K562 (cell line): ENCODE measurements around the gene SUFU. TPM values are rescaled to one million over a fixed set of nuclear protein-coding genes. Genes with fewer than 3 reads are reported as not detected.

Source experiments
- ARID4B ChIP-seq: sonication (generic); formaldehyde crosslinking; IDR thresholded peaks from 2 replicates; pipeline ENCODE4 v1.8.0; 2022; ENCODE audit warnings: mild to moderate bottlenecking, missing genetic modification reagents
- ATF3 ChIP-seq, 2 experiments: fragments of 450-650 bp in 1 of 2; sonication (generic) in 1 of 2; formaldehyde crosslinking in 1 of 2; IDR thresholded peaks in 1 of 2; conservative IDR thresholded peaks in 1 of 2; 2 replicates each; pipeline versions ENCODE4 v1.6.1 to v1.8.1; 2016 to 2023; ENCODE audit warnings: mild to moderate bottlenecking in 2 of 2, moderate library complexity in 2 of 2, inconsistent platforms in 1 of 2, missing genetic modification reagents in 1 of 2
- BRF2 ChIP-seq: IDR thresholded peaks from 3 replicates; pipeline ENCODE4 v1.6.1; 2011; ENCODE audit warnings: borderline replicate concordance, mild to moderate bottlenecking; ENCODE audit not compliant: insufficient read length, insufficient read depth
- DPF2 ChIP-seq: fragments of 450-650 bp; IDR thresholded peaks from 2 replicates; pipeline ENCODE4 v1.6.1; 2016
- GATAD2A ChIP-seq: fragments of 450-650 bp; IDR thresholded peaks from 2 replicates; pipeline ENCODE4 v1.6.1; 2017
- HLTF ChIP-seq: fragments of 450-650 bp; IDR thresholded peaks from 2 replicates; pipeline ENCODE4 v1.6.1; 2016
- HNRNPK ChIP-seq: fragments of 200-400 bp; formaldehyde crosslinking; IDR thresholded peaks from one replicate; pipeline ENCODE4 v1.6.1; 2018; ENCODE audit warnings: mild to moderate bottlenecking, low read depth, low read length; ENCODE audit not compliant: poor library complexity, severe bottlenecking
- KAT7 ChIP-seq: sonication (generic); formaldehyde crosslinking; IDR thresholded peaks from 2 replicates; pipeline ENCODE4 v1.8.0; 2022; ENCODE audit warnings: missing genetic modification reagents, mild to moderate bottlenecking, borderline replicate concordance
- KAT8 ChIP-seq: fragments of 450-650 bp; IDR thresholded peaks from 2 replicates; pipeline ENCODE4 v1.6.1; 2016; ENCODE audit warnings: low read depth, mild to moderate bottlenecking
- MYC ChIP-seq, 2 experiments: fragments of 250-450 bp in 1 of 2; sonication (Bioruptor Pico) in 1 of 2; IDR thresholded peaks; 2 replicates each; pipeline versions ENCODE4 v1.5.1 to v1.6.1; 2012 to 2021; ENCODE audit warnings: low read depth in 2 of 2, borderline replicate concordance in 1 of 2, improper control_type of control experiment in 1 of 2, low read length in 1 of 2, mild to moderate bottlenecking in 1 of 2, moderate library complexity in 1 of 2
- PHF8 ChIP-seq: fragments of 200-600 bp; sonication (generic); IDR thresholded peaks from 2 replicates; pipeline ENCODE4 v1.6.1; 2012; ENCODE audit warnings: mixed run types, mild to moderate bottlenecking, inconsistent platforms, low read length, moderate library complexity, borderline replicate concordance
- PREB ChIP-seq: sonication (generic); formaldehyde crosslinking; IDR thresholded peaks from 2 replicates; pipeline ENCODE4 v1.8.1; 2023; ENCODE audit warnings: mild to moderate bottlenecking, missing genetic modification reagents
- TAF1 ChIP-seq: IDR thresholded peaks from 2 replicates; pipeline ENCODE4 v1.6.1; 2011; ENCODE audit warnings: mild to moderate bottlenecking, low read length, moderate library complexity; ENCODE audit not compliant: insufficient read depth, control insufficient read depth, severe bottlenecking; ENCODE audit errors: extremely low read depth
- U2AF1 ChIP-seq: fragments of 200-400 bp; formaldehyde crosslinking; optimal IDR thresholded peaks from 2 replicates; pipeline ENCODE3; 2017; ENCODE audit warnings: mild to moderate bottlenecking, low read depth, low read length, moderate library complexity
- ZFP1 ChIP-seq: fragments of 450-650 bp; formaldehyde crosslinking; IDR thresholded peaks from 2 replicates; pipeline ENCODE4 v1.4.0; 2020; ENCODE audit warnings: mild to moderate bottlenecking, mixed read lengths
- ZNF586 ChIP-seq: fragments of 450-650 bp; formaldehyde crosslinking; conservative IDR thresholded peaks from 2 replicates; pipeline ENCODE4 v1.4.0; 2020; ENCODE audit warnings: mild to moderate bottlenecking, moderate library complexity
- ZNF644 ChIP-seq: fragments of 200-800 bp; sonication (Bioruptor generic); IDR thresholded peaks from 2 replicates; pipeline ENCODE4 v1.6.1; 2016; ENCODE audit warnings: low read depth, missing genetic modification characterization, missing compliant biosample characterization
- polyA plus RNA-seq, 8 experiments: library from polyadenylated mRNA; depleted of rRNA in 4 of 8; stranded (reverse) in 5 of 8; unstranded in 3 of 8; fragments of >200 nt; fragmentation: Nextera tagmentation in 2 of 8; fragmentation: Illumina TruSeq in 1 of 8; extraction: Ambion mirVana in 2 of 8; extraction: Trizol in 1 of 8; gene quantifications; 2 replicates each; pipeline versions ENCODE4 v1.2.1 to v1.2.3, GENCODE V29; 2011 to 2014; ENCODE audit warnings: inconsistent platforms in 1 of 8, missing spikeins in 1 of 8
- total RNA-seq, 7 experiments: library from RNA; depleted of rRNA in 6 of 7; stranded (reverse); fragments of >200 nt in 6 of 7; fragmentation: Illumina TruSeq in 2 of 7; extraction: Trizol in 2 of 7; gene quantifications; 2 replicates each; pipeline versions ENCODE4 v1.2.1 to v1.2.3, GENCODE V29; 2011 to 2021; ENCODE audit warnings: low replicate concordance in 1 of 7

SUFU gene
- total and polyA plus RNA-seq, 9 of the 15 experiments (the other 6 are each of a cell fraction or from before 2014, with no cell fraction given) = 0.59 to 6.3 (median 0.82) TPM

- TF ChIP-seq ARID4B (CRISPR knock-in tag) = no peak; the same call in 1 of the 2 replicates
- TF ChIP-seq HNRNPK = no peak
- no peak for TF ChIP-seq GATAD2A
- TF ChIP-seq PHF8 = peak; percentile 38; the same call in 1 of the 2 replicates
- no peak for TF ChIP-seq KAT8
- TF ChIP-seq TAF1 = peak; percentile 20
- TF ChIP-seq KAT7 (CRISPR knock-in tag) = no peak
- no peak for TF ChIP-seq DPF2
- TF ChIP-seq HLTF = no peak
- TF ChIP-seq ZFP1 (CRISPR knock-in tag) = no peak
- TF ChIP-seq U2AF1 = no peak
- TF ChIP-seq ATF3 (IDR thresholded peaks at IDR 0.05) = no peak
- TF ChIP-seq ATF3 (CRISPR knock-in tag; conservative IDR thresholded peaks at IDR 0.05) = no peak
- TF ChIP-seq MYC (IDR thresholded peaks at IDR 0.05; ENCODE audit: low read depth, low read length) = 0 out of 2 replicates have a peak, but pooled peaks have one; percentile 30
- TF ChIP-seq MYC (CRISPR knock-in tag; IDR thresholded peaks at IDR 0.05; ENCODE audit: borderline replicate concordance, low read depth) = no peak
- TF ChIP-seq ZNF586 (CRISPR knock-in tag) = no peak
- TF ChIP-seq BRF2 = no peak
- TF ChIP-seq ZNF644 = no peak
- no peak for TF ChIP-seq PREB (CRISPR knock-in tag)
Observed at GRCh38 chr10:102461187-102462054, 42.4 kb upstream of the SUFU start (continued).
